ENCODE data around the gene SH3BGRL.

Gene SH3BGRL

DNA sequence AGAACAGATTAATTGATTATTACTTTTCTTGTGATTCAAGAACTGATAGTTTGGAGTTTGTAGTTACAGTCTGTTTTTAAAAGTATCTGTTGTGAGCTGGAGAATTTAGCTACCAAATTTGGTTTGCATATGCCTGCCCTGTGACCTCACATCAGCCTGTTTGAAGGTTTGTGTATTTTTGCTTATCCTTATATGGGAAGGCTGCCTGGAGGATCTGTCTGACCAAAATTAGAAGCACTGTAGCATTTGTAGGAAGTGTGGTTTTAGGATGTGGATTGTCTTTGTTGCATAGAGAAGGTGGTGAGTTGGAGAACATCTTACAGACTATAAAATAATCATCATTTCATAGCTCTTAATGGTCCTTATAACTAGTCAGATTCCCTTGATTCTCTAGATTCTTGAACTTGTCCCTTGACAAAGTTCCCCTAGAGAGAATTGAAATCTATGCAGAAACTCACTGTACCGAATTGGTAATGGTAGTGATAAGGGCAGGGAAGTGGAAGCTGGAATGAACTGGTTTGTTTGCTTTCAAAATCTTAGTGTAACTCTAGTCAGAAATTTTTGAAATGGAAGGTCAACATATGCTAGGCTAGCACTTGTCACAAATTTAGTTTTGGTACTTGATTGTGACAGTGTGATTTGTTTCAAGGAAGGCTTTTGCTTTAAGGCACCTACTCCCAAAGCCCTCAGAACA is 57.3 kb downstream of the SH3BGRL start:
- no peak overlapping the region for H3K4me3 ChIP-seq (ENCODE audit: low read length)
- H3K27me3 ChIP-seq (ENCODE audit: control insufficient read depth, insufficient read depth, low read length) = no peaks in the 10 kb centered on the region
- no peaks in the 10 kb centered on the region for H3K9me3 ChIP-seq (ENCODE audit: control insufficient read depth, insufficient read depth, low read length)
- no peak for DNase-seq (ENCODE audit: low read depth, low spot score)
- H3K27ac ChIP-seq (ENCODE audit: low read length) = no peak overlapping the region
- H3K36me3 ChIP-seq (ENCODE audit: control insufficient read depth, insufficient read depth, low read length) = no peaks in the 10 kb centered on the region
- WGBS (ENCODE audit: insufficient coverage, insufficient read length) = no CpG with 5 or more reads among the region's 1 CpG
- no peaks in the 10 kb centered on the region for H3K4me1 ChIP-seq (ENCODE audit: control insufficient read depth, insufficient read depth, low read length)

DNA sequence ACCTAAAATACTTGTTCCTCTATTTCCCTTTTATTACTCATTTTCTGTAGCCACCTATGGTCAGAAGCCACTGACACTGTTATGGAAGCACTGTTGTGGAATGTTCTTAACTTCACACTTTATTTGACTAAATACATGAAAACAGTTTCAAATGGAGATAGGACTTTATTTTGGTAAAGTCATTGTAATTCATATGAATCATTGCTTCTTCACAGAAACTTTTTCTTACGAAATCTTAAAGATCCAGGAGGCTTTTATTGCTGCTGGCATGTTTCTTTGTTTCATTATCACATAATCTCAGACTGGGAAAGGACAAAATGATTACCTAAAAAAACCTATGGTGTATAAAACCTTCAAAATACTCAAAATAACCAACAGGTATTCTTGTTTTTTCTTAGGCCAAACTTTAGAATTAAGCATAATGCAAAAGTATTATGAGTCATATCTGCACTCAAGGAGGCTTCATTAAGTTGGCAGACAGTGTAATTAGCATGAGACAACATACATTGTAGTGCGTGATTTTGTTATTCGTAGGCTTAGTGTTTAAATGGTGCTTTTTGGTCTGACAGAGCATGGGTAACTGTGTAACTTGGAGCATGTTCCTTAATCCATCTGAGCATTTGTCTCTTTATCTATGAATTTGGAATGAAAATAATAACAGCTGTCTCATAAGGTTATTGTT is 58.0 kb downstream of the SH3BGRL start:
- Histone ChIP-seq H3K4me1 (ENCODE audit: control insufficient read depth, insufficient read depth, low read length) (no peaks in the 10 kb centered on the region), H3K4me3 (ENCODE audit: low read length) (no peak overlapping the region), H3K27me3 (ENCODE audit: control insufficient read depth, insufficient read depth, low read length) (no peaks in the 10 kb centered on the region), H3K9me3 (ENCODE audit: control insufficient read depth, insufficient read depth, low read length) (no peaks in the 10 kb centered on the region), H3K36me3 (ENCODE audit: control insufficient read depth, insufficient read depth, low read length) (no peaks in the 10 kb centered on the region), H3K27ac (ENCODE audit: low read length) (no peak overlapping the region)
- WGBS (ENCODE audit: insufficient coverage, insufficient read length) = no CpG with 5 or more reads among the region's 3 CpGs
- no peak for DNase-seq (ENCODE audit: low read depth, low spot score)

DNA sequence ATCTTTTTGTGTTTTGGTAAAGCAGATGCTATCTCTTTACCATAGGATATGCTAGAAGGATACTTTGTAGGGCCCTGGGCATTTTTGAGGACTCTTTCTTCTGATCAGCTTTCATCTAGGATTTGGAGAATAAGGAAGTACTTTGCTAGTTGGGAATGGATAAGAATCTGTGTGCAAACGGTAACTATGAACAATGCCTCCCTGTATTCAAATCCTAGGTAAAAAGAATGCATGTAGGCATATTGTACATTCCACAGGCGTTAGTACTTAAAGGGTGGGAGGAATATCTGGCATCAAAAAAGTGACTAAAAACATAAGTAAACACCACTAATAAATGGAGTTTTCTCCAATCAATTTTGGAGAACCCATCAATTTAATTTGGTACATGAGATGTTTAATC is 59.7 kb downstream of the SH3BGRL start:
- DNase-seq (ENCODE audit: low read depth, low spot score) = no peak
- H3K27ac ChIP-seq (ENCODE audit: low read length) = no peak overlapping the region

DNA sequence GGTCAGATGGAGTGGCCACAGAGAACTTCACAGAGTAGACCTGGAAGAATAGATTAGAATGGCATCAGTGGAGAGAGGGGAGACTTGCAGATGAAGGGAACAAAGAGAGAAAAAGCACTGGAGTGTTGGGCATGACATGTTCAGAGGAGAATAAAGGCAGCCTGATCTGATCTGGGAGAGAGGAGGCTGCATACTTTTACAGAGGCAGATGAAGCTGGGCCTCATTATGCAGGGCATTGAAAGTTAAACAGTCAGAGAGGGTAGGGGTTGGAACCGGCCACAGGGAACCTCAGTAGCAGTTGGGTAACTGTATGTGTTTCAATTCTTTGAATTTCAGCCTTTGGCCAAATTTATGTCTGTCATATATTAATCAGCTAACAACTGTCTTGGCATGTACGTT is 61.2 kb downstream of the SH3BGRL start:
- no peak for DNase-seq (ENCODE audit: low read depth, low spot score)
- WGBS (ENCODE audit: insufficient coverage, insufficient read length) = no CpG with 5 or more reads among the region's 2 CpGs
- no peaks in the 10 kb centered on the region for H3K4me1 ChIP-seq (ENCODE audit: control insufficient read depth, insufficient read depth, low read length)
- no peaks in the 10 kb centered on the region for H3K9me3 ChIP-seq (ENCODE audit: control insufficient read depth, insufficient read depth, low read length)
- H3K36me3 ChIP-seq (ENCODE audit: control insufficient read depth, insufficient read depth, low read length) = no peaks in the 10 kb centered on the region
- no peaks in the 10 kb centered on the region for H3K27me3 ChIP-seq (ENCODE audit: control insufficient read depth, insufficient read depth, low read length)
- no peak overlapping the region for H3K27ac ChIP-seq (ENCODE audit: low read length)
- H3K4me3 ChIP-seq (ENCODE audit: low read length) = no peak overlapping the region

More for the DNA sequence above, 59.7 kb downstream of the SH3BGRL start:
- Histone ChIP-seq H3K36me3 (ENCODE audit: control insufficient read depth, insufficient read depth, low read length) (no peaks in the 10 kb centered on the region), H3K27me3 (ENCODE audit: control insufficient read depth, insufficient read depth, low read length) (no peaks in the 10 kb centered on the region), H3K4me3 (ENCODE audit: low read length) (no peak overlapping the region), H3K9me3 (ENCODE audit: control insufficient read depth, insufficient read depth, low read length) (no peaks in the 10 kb centered on the region), H3K4me1 (ENCODE audit: control insufficient read depth, insufficient read depth, low read length) (no peaks in the 10 kb centered on the region)
- whole genome bisulfite sequencing (ENCODE audit: insufficient coverage, insufficient read length) = no CpG with 5 or more reads among the region's 2 CpGs

DNA sequence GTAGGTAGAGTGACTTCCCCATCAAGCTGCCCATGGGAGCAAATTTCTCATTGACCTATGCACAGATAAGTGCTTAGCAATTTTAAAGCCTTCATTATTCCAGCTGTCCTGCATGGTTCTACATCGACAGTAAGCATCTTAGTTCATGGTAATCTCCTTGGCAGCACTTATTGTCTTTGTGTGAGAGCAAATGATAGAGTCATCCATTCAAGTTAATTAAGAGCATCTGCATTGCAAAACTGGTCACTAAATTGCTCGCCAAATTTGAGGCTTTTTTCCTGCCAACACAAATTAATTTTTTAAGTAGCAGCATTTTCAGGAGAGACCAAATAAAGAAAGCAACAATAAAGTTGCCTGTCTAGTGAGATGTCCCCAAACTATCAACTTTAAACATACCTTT is 76.7 kb downstream of the SH3BGRL start:
- no peak overlapping the region for H3K27ac ChIP-seq (ENCODE audit: low read length)
- H3K27me3 ChIP-seq (ENCODE audit: control insufficient read depth, insufficient read depth, low read length) = no peaks in the 10 kb centered on the region
- H3K4me1 ChIP-seq (ENCODE audit: control insufficient read depth, insufficient read depth, low read length) = no peaks in the 10 kb centered on the region
- no peak overlapping the region for H3K4me3 ChIP-seq (ENCODE audit: low read length)
- DNase-seq (ENCODE audit: low read depth, low spot score) = no peak
- no peaks in the 10 kb centered on the region for H3K9me3 ChIP-seq (ENCODE audit: control insufficient read depth, insufficient read depth, low read length)
- no peaks in the 10 kb centered on the region for H3K36me3 ChIP-seq (ENCODE audit: control insufficient read depth, insufficient read depth, low read length)
- no CpG with 5 or more reads among the region's 2 CpGs for WGBS (ENCODE audit: insufficient coverage, insufficient read length)

DNA sequence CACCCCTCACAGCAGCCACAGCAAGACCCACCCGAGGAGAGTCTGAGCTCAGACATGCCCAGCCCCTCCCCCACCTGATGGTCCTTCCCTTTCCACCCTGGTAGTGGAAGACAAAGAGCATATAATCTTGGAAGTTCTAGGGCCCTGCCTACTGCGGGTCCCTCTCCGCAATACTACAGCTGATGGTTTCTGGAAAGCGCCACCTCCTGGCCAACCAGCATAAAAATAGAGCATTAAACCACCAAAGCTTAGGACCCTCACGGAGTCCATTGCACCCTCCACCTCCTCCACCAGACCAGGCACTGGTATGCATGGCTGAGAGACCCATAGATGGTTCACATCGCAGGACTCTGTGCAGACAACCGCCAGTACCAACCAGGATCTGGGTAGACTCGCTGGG is 78.2 kb downstream of the SH3BGRL start:
- Histone ChIP-seq H3K27me3 (ENCODE audit: control insufficient read depth, insufficient read depth, low read length) (no peaks in the 10 kb centered on the region), H3K27ac (ENCODE audit: low read length) (no peak overlapping the region), H3K4me3 (ENCODE audit: low read length) (no peak overlapping the region), H3K4me1 (ENCODE audit: control insufficient read depth, insufficient read depth, low read length) (no peaks in the 10 kb centered on the region), H3K9me3 (ENCODE audit: control insufficient read depth, insufficient read depth, low read length) (no peaks in the 10 kb centered on the region), H3K36me3 (ENCODE audit: control insufficient read depth, insufficient read depth, low read length) (no peaks in the 10 kb centered on the region)
- no peak for DNase-seq (ENCODE audit: low read depth, low spot score)
- no CpG with 5 or more reads among the region's 8 CpGs for WGBS (ENCODE audit: insufficient coverage, insufficient read length)

DNA sequence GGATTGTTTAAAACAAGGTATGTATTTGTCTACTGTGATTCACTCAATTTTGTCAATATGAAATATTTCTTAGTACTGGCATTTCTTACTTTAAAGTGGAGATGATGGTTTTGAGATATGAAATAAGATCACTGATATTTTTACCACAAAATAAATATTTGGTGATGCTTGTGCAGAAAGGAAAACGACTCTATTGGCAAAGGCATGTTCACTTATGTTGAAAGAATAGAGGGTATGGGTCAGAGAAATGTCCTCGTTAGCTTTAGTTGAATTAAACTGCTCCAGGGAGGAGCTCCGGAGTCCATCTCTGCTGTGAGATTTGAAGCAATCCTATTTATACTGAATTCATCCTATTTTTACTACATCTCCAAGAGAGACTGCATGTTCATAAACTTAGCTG is 84.2 kb downstream of the SH3BGRL start:
- WGBS (ENCODE audit: insufficient coverage, insufficient read length) = no CpG with 5 or more reads among the region's 3 CpGs
- H3K27ac ChIP-seq (ENCODE audit: low read length) = no peak overlapping the region
- H3K27me3 ChIP-seq (ENCODE audit: control insufficient read depth, insufficient read depth, low read length) = no peaks in the 10 kb centered on the region
- no peaks in the 10 kb centered on the region for H3K36me3 ChIP-seq (ENCODE audit: control insufficient read depth, insufficient read depth, low read length)
- H3K4me3 ChIP-seq (ENCODE audit: low read length) = no peak overlapping the region
- no peak for DNase-seq (ENCODE audit: low read depth, low spot score)
- H3K9me3 ChIP-seq (ENCODE audit: control insufficient read depth, insufficient read depth, low read length) = no peaks in the 10 kb centered on the region
- no peaks in the 10 kb centered on the region for H3K4me1 ChIP-seq (ENCODE audit: control insufficient read depth, insufficient read depth, low read length)

DNA sequence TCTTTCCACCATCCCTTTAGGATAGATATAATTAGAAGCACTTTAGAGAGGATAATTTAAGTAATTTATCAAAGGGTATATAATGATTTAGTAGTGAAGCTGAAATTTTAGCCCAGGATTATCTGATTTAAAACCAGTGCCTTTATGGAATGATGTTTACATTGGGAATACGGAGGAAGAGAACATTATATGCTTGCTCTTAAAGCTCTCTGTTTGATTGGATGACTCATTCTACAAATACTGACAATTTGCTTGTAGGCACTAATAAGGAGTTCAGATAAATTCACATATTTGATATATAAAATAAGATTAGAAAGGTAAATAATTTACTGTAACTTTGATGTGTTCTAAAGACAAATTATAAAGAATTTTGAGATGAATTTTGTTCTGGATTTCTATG is 84.7 kb downstream of the SH3BGRL start:
- no peak for DNase-seq (ENCODE audit: low read depth, low spot score)
- no CpG with 5 or more reads among the region's 1 CpG for WGBS (ENCODE audit: insufficient coverage, insufficient read length)
- H3K9me3 ChIP-seq (ENCODE audit: control insufficient read depth, insufficient read depth, low read length) = no peaks in the 10 kb centered on the region
- no peaks in the 10 kb centered on the region for H3K4me1 ChIP-seq (ENCODE audit: control insufficient read depth, insufficient read depth, low read length)
- H3K4me3 ChIP-seq (ENCODE audit: low read length) = no peak overlapping the region
- no peak overlapping the region for H3K27ac ChIP-seq (ENCODE audit: low read length)
- H3K27me3 ChIP-seq (ENCODE audit: control insufficient read depth, insufficient read depth, low read length) = no peaks in the 10 kb centered on the region
- no peaks in the 10 kb centered on the region for H3K36me3 ChIP-seq (ENCODE audit: control insufficient read depth, insufficient read depth, low read length)

DNA sequence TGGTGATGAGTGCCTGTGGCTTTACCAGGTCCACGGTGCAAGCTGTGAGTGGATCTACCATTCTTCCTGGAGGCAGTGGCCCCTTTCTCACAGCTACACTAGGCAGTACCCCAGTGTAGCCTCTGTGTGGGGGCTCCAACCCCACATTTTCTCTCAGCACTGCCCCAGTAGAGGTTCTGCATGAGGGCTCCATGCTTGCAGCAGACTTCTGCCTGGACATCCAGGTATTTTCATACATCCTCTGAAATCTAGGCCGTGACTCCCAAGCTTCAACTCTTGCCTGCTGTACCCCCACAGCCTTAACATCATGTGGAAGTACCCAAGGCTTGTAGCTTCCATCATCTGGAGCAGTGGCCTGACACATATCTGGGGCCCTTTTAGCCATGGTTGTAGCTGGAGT is 90.1 kb downstream of the SH3BGRL start:
- no CpG with 5 or more reads among the region's 2 CpGs for WGBS (ENCODE audit: insufficient coverage, insufficient read length)
- no peak for DNase-seq (ENCODE audit: low read depth, low spot score)
- Histone ChIP-seq H3K27ac (ENCODE audit: low read length) (no peak overlapping the region), H3K9me3 (ENCODE audit: control insufficient read depth, insufficient read depth, low read length) (0 out of 2 replicates have a peak, but pooled peaks cover 1% of the 10 kb centered on the region), H3K4me1 (ENCODE audit: control insufficient read depth, insufficient read depth, low read length) (no peaks in the 10 kb centered on the region), H3K4me3 (ENCODE audit: low read length) (no peak overlapping the region), H3K27me3 (ENCODE audit: control insufficient read depth, insufficient read depth, low read length) (no peaks in the 10 kb centered on the region), H3K36me3 (ENCODE audit: control insufficient read depth, insufficient read depth, low read length) (no peaks in the 10 kb centered on the region)

DNA sequence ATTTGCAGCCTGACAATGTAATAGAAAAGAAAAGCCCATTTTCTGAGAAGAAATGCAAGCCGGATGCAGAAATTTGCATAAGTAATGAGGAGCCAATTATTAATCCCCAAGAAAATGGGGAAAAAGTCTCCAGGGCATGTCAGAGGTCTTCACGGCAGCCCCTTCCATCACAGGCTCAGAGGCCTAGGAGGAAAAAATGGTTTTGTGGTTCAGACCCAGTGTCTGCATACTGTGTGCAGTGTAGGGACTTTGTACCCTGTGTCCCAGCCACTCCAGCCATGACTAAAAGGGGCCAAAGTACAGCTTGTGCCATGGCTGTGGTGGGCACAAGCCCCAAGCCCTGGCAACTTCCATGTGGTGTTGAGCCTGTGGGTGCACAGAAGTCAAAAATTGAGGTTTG is 92.2 kb downstream of the SH3BGRL start:
- H3K36me3 ChIP-seq (ENCODE audit: control insufficient read depth, insufficient read depth, low read length) = no peaks in the 10 kb centered on the region
- no peak overlapping the region for H3K27ac ChIP-seq (ENCODE audit: low read length)
- H3K4me1 ChIP-seq (ENCODE audit: control insufficient read depth, insufficient read depth, low read length) = no peaks in the 10 kb centered on the region
- DNase-seq (ENCODE audit: low read depth, low spot score) = no peak
- no peak overlapping the region for H3K4me3 ChIP-seq (ENCODE audit: low read length)
- no CpG with 5 or more reads among the region's 2 CpGs for WGBS (ENCODE audit: insufficient coverage, insufficient read length)
- H3K27me3 ChIP-seq (ENCODE audit: control insufficient read depth, insufficient read depth, low read length) = no peaks in the 10 kb centered on the region
- H3K9me3 ChIP-seq (ENCODE audit: control insufficient read depth, insufficient read depth, low read length) = 0 out of 2 replicates have a peak, but pooled peaks cover 1% of the 10 kb centered on the region

DNA sequence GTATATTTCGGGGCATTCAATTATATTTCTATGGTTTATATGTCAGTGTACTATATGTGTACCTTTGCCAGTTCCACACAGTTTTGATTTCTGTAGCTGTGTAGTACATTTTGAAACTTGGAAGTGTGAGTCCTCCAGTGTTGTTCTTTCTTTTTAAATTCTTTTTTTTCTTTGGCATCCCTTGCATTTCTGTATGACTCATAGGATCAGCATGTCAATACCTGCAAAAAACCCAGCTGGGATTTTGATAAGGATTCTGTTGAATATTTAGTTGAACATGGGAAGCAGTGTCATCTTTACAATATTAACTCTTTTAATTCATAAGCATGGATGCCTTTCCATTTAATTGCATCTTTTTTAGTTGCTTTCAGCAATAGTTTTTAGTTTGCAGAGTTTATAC is 100.0 kb downstream of the SH3BGRL start:
- DNase-seq (ENCODE audit: low read depth, low spot score) = no peak
- H3K9me3 ChIP-seq (ENCODE audit: control insufficient read depth, insufficient read depth, low read length) = no peaks in the 10 kb centered on the region
- H3K4me3 ChIP-seq (ENCODE audit: low read length) = no peak overlapping the region
- H3K27ac ChIP-seq (ENCODE audit: low read length) = no peak overlapping the region
- no CpG with 5 or more reads among the region's 1 CpG for WGBS (ENCODE audit: insufficient coverage, insufficient read length)
- H3K36me3 ChIP-seq (ENCODE audit: control insufficient read depth, insufficient read depth, low read length) = no peaks in the 10 kb centered on the region
- H3K27me3 ChIP-seq (ENCODE audit: control insufficient read depth, insufficient read depth, low read length) = no peaks in the 10 kb centered on the region
- H3K4me1 ChIP-seq (ENCODE audit: control insufficient read depth, insufficient read depth, low read length) = no peaks in the 10 kb centered on the region

Data from iPS DF 6.9 (cell line).